Colon (tissue), 2 donors: Measurements from ENCODE around the gene TEX261.
"Not testable (repeated sequence)": the region's sequence is repeated elsewhere in the genome, so short reads cannot be mapped to it uniquely, and the experiment has no call there.

Experiments used
- FAIRE-seq: peaks from 2 replicates; lab custom pipeline; 2012; peaks lifted over from hg19 to GRCh38; lab: Jason Lieb, UNC
- donor health status: control.
- donor health status: control.

TEX261 gene

DNA sequence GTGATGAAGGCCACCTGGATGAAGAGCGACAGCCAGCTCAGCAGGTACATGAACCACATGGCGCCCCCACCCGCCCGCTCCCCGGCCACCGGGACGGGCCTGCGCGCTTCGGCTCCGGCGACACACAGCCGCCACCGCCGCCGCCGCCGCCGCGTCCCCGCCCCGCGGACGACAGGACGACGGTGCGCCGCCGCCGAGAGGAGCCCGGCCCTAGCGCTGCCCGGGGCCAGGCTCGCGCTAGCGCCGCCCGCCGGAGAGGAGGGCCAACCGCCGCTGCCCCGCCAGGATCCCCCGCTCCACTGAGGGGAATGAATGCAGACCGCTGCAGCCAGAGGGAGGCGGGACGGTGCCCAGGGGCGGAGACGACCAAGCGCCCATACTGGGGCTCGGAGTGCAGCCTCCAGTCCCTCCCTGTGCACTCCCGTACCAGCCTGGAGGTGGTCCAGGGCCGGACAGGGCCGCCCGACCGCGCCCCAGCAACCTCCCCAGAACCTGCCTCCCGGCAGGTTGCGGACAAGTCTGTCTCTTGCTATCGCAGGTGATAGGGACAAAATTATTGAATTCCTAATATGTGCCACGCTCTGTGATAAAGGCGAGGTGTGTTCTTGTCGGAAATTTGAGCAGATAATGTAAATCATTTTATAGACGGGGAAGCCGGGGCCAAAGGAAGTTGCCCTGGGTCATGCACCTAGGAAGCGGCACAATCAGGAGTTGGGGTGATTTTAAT is at the start of gene TEX261:
Gene TEX261, minus strand, starts transcription at position 175 of the 727 bp plus-strand sequence. Its CDS starts 116 bp downstream, at position 59.
- FAIRE-seq, result no peak

GRCh38 chr2:71043531-71044407 is 49.1 kb upstream of the TEX261 start:
- FAIRE-seq, result no peak

DNA sequence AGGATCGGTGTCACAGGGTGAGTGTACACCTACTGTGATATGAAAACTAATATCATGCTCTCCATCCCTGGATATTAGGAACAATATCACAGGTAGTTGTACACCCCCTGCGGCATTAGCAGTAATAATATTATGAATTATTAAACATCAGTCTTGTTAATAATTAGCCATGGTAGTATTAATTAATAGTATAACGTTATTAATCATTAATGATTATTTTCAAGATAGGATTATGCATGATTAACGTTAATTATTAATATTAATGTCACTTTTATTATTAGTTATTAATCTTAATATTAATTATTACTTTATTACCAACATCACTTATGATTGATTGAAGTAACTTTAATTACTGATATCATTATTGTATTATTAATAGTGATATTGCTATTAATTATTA is 47.6 kb upstream of the TEX261 start:
- peak; percentile 96 for FAIRE-seq

GRCh38 chr2:71036296-71036695 is 41.6 kb upstream of the TEX261 start:
- not testable (repeated sequence) for FAIRE-seq

GRCh38 chr2:71023553-71024243 is 29.0 kb upstream of the TEX261 start:
- FAIRE-seq, result not testable (repeated sequence)

GRCh38 chr2:71021394-71021793 is 26.7 kb upstream of the TEX261 start:
- not testable (repeated sequence) for FAIRE-seq

DNA sequence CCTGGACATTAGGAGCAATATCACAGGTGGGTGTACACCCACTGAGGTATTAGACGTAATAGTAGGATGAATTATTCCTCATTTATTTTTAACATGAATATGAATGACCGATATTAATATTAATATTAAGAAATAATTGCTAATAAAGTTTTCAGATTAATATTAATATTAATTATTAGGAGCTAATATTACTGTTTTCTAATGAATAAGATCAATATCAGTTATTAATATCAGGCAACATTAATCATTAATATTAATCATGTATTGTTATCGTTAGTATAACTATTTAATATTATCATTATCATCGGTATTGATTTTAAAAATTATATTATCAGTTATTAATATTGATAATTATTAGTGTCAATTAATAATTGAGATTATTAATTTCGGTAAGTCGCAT is 25.3 kb upstream of the TEX261 start:
- not testable (repeated sequence) for FAIRE-seq

- FAIRE-seq, result no peak
Observed at GRCh38 chr2:71018625-71019024, 24.0 kb upstream of the TEX261 start.

GRCh38 chr2:71011786-71012185 is 17.1 kb upstream of the TEX261 start:
- FAIRE-seq, result not testable (repeated sequence)

DNA sequence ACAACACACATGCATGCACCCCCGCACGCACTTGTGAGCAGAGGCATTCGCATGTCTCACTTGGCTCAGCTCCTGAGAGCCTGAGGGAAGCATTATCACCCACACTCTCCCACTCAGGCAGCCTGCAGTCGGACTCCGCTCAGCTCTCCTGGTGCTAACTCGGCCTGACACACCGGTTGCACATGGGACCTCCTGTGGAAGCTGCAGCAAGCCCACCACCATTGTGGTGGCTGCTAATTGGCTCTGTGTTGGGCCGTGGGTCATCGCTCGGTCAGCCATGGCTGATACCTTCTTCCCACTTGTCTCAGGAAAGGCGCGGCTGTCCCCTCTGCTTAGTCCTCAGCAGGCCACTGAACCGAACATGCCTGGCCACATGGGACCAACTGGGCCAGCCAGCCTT is 13.7 kb upstream of the TEX261 start:
- FAIRE-seq, result no peak

DNA sequence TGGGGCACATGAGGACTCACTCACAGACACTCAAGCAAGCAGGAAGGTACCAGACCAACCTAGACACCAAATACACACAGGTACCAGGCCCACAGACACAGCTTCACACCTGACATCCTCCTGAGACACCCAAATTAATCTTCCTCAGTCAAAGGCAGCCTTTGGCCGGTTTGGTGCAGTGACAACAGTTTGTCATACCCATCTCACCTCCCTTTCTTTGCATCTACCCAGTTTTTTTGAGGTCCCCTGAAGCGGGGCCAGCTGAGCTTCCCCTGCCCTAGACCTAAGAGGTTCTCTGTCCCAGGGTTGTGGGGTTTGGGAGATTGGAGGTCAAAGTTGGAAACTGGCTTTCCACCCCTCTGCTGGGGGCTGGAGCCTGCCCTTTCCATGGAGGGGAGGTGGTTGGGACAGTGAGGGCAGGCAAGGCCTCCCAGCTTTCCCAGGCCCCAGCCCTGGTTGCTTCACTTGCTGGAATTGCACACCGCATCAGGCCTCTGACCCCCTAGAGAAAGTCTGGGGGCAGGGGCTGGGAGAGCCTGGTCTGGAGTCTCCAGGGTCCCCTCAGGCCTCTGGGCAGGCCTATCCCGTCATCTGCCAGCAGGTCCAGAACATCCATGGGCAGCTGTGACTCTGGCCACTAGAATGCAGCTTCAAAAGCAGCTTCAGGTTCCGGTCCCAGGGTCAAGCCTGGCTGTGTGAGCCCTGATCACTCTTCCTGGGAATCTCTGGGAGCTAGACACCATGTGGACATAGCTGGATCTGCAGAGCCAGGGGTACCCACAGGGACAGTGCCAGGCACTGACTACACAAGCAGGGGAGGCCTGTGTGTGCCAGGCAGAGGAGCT is 12.5 kb upstream of the TEX261 start:
- no peak for FAIRE-seq

GRCh38 chr2:71006323-71006722 is 11.7 kb upstream of the TEX261 start:
- FAIRE-seq, result no peak

- no peak for FAIRE-seq
Observed at GRCh38 chr2:71005271-71006202, 10.9 kb upstream of the TEX261 start.

DNA sequence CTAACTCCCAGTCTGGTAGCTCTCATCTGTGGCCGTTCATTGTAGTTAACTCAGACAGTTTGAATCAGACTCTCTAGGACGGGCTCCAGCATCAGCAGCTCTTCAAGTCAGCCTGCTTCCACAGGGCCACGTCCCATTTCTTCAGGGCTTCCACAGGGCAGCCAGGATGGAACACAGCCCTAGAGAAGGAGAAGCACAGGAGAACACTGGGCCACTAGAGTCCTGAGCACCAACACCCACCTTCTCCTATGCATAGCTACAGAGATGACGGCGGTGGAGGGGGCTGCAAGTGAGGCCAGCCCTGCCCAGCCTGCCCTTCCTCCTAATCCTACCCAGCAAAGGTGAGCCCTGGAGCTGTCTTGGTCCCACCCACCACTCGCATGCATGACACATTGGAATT is 10.2 kb upstream of the TEX261 start:
- no peak for FAIRE-seq

DNA sequence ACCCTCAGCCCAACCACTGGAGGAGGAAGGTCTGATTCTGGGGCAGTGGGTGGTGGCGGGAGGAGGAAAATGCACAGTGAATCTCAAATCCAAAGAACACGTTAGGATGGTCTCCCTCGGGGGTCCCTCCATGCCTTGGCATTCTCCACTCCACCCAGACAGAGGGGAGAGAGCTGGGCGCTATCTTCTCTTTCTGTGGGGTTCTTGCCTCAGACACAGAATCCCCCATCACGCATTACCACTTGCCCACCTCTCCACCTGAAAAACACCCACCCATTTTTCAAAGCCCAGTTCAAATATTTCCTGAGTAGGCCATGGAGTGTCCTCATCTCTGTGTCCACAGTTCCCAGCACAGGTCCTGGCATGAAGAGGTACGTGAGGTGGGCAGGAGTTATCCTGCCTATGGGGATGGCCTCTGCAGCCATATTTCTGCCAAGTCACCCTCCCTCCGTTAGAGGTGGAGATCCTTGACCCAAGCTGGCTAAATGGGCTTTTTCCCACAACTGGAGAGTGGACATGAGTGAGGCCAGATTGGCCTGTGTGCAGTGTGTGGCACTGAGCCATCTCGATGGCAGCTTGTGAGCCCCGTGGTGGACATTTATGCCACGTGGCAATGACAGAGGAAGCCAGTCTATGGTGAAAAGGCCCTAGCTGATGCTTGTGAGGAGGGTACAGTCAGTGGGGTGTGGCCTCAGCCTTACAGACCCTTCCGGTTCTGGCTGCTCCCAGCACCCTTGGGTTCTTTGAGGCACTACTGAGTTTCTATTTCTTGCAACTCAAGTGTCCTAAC is 9.5 kb upstream of the TEX261 start:
- no peak for FAIRE-seq

DNA sequence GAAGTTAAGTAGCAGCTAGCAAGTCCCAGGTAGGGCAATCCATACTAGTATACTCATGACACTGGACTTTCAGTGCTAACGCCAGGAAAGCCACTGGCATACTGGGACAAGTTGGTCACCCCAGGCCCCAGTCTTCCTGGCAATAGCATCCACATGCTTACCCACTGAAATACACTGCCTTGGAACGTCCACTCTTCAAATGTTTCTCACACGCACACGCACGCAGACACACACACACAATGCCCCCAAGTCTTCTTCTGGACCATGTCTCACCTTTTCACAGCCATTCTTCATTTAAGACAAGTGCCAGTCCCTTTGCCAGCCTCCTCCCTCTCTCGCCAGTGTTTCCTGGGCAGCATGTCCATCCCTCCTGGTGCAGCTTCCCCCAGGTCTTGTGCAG is 8.7 kb upstream of the TEX261 start:
- no peak for FAIRE-seq

- no peak for FAIRE-seq
Observed at GRCh38 chr2:71001981-71002570, 7.4 kb upstream of the TEX261 start.

DNA sequence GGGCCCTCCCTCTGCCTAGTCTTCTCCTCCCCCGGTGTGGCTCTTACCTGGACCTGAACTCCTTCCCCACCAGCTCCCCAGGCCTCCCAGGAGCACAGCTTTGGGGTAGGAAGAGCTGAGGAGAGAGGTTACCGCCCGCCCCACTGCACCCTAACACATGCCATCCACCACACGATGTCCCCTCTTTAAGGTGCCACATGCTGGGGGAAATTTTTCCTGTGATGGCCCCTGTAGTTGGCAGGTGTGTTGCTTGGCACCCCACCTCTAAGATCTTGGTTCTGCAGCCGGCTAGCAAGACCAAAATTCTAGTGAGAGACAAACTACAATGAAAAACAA is 6.9 kb upstream of the TEX261 start:
- FAIRE-seq, result no peak

- FAIRE-seq, result no peak
Observed at GRCh38 chr2:71000780-71001591, 6.3 kb upstream of the TEX261 start.
